A549 (cell line): ENCODE results near the gene PRUNE2.

Experiments used
- BHLHE40 ChIP-seq: IDR thresholded peaks from 2 replicates; pipeline ENCODE4 v1.6.1; 2012; ENCODE audit warnings: low read depth, low read length, inconsistent platforms
- CHD2 ChIP-seq: fragments of 150-350 bp; IDR thresholded peaks from 2 replicates; pipeline ENCODE4 v1.6.1; 2014; ENCODE audit warnings: low read length; ENCODE audit not compliant: partially characterized antibody
- EP300 ChIP-seq, 2 experiments: fragments of >200 bp; sonication (Bioruptor Twin); formaldehyde crosslinking; IDR thresholded peaks; 2 replicates in 1 of 2; 3 replicates in 1 of 2; pipeline ENCODE4 v1.6.1; 2016 to 2017
- MAFK ChIP-seq: fragments of 450-650 bp; IDR thresholded peaks from 2 replicates; pipeline ENCODE4 v1.6.1; 2014; ENCODE audit not compliant: partially characterized antibody
- MYC ChIP-seq: IDR thresholded peaks from 2 replicates; pipeline ENCODE4 v1.6.1; 2012; ENCODE audit warnings: mild to moderate bottlenecking, inconsistent platforms, low read length, improper control_type of control experiment, borderline replicate concordance
- RCOR1 ChIP-seq: fragments of 150-350 bp; IDR thresholded peaks from 2 replicates; pipeline ENCODE4 v1.6.1; 2014; ENCODE audit warnings: antibody characterized with exemption, low read length, low read depth
- TF ChIP-seq, protein P1 (sequence below): fragments of >200 bp; sonication (Bioruptor Twin); formaldehyde crosslinking; IDR thresholded peaks from 3 replicates; pipeline ENCODE4 v1.5.1; 2016

DNA sequence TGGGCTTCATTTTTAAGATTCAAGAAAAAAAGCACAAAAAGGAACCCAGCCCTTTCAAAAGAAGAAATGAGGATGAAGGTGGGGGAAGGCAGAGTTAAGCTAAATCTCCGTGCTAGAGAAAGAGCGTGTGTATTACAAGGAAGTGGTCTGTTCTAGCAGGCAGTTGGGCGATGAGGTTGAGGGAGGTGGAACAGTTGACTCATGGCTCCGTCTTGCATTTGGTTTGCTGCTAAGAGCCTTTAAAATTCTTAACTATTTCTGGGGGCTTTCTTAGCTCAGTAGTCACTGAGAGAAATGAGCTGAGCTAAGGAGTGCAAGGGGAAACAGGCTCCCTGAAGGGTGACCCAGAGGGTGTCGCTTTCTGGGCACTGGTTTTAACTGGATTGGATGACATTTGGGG lies 329.6 kb downstream of the PRUNE2 start:
- TF ChIP-seq CHD2 (no peak), RCOR1 (no peak), EP300 (IDR thresholded peaks at IDR 0.05) (no peak), BHLHE40 (no peak), MAFK (no peak), MYC (no peak)
- TF ChIP-seq, protein P1, sequence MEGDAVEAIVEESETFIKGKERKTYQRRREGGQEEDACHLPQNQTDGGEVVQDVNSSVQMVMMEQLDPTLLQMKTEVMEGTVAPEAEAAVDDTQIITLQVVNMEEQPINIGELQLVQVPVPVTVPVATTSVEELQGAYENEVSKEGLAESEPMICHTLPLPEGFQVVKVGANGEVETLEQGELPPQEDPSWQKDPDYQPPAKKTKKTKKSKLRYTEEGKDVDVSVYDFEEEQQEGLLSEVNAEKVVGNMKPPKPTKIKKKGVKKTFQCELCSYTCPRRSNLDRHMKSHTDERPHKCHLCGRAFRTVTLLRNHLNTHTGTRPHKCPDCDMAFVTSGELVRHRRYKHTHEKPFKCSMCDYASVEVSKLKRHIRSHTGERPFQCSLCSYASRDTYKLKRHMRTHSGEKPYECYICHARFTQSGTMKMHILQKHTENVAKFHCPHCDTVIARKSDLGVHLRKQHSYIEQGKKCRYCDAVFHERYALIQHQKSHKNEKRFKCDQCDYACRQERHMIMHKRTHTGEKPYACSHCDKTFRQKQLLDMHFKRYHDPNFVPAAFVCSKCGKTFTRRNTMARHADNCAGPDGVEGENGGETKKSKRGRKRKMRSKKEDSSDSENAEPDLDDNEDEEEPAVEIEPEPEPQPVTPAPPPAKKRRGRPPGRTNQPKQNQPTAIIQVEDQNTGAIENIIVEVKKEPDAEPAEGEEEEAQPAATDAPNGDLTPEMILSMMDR: no peak
